CD4-positive, alpha-beta T cell treated with Interleukin-17A for 4 hours (primary cell): ENCODE measurements around the gene TSPAN5.
A peak's percentile ranks its signal among the peaks of the same experiment; 100 is the strongest.
"Not testable (repeated sequence)": the region's sequence is repeated elsewhere in the genome, so short reads cannot be mapped to it uniquely, and the experiment has no call there.

Experiments
- DNase-seq: peaks from one replicate; pipeline ENCODE4 v3.0.0-alpha.2; 2020; ENCODE audit warnings: mixed read lengths

The TSPAN5 gene

DNA sequence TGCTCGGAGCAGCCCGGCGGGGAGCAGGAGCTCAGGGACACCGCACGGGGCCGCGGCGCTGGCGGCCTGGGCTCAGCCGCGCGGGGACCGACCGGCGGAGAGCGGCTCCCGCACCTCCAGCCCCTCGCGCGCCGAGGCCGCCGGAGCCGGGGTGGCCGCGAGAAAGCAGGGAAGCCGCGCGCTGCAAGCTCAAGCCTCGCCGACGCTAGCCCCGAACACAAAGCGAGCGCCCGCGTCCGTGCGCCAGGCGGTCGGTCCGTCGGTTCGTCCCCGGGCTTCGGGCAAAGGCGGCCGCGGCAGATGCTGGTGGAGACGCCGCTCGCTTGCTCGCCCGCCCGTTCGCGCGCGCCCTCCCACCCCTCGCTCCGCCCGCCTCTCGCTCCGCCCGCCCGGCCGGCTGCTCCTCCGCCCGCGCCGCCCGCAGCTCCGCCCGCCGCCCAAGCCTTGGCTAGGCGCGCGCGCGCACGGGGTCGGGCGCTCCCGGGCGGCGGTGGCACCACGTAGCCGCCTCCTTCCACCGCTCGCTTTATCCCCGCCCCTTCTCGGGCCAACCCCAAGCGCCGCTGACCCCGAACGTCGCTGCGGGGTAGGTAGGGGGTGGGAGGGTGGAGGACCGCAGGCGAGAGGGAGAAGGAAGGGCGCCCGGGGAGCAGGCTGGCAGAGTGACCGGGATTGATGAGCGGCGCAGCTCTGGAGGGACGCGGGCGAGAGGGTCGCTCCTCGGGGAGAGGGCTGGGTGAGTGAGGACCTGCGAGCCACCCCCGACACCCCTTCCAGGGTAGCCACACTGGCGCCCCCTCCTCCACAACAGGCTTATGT is at the start of gene TSPAN5:
TSPAN5 (minus strand) TSS at position 325 of the 819 bp plus-strand sequence.
- peak; percentile 90 for DNase-seq

DNA sequence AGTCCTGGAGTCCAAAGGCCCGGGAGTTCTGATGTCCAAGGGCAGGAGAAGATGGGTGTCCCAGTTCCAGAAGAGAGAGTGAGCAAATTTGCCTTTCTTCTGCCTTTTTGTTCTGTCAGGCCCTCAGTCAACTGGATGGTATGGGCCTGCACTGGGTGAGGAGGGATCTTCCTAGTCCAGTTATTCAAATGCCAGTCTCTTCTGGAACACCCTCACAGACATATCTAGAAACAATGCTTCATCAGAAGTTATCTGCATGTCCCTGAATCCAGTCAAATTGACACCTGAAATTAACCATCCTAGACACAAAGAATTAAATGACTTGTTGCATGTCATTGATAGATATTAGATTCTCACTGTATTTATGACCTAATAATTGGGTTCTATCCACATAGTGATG is 48.5 kb upstream of the TSPAN5 start:
- DNase-seq: no peak

DNA sequence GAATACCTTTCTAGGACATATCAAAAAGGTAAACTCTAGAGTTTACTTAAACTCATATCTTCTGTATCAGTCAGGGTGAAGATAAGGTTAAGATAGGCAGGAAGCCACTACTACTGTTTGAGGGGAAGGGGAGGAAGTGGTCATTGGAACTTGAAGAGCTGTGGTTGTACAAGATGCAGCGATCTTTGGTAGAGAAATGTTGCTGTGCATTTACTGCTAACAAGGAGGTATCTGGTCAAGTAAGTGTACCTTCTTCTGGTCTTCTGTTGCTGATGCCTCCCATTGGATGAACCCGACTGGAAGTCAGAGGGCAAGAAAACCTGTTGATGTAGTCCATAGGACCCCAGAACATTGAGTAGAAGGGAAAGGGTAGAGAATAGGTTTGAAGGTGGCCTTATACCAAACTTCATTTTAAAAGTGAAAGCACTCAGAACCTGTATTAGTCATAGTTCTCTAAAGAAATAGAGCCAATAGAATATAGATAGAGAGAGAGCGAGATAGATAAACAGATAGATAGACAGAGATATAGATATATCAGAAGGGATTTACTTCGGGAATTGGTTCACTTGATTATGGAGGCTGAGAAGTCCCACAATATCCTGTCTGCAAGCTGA is 47.9 kb upstream of the TSPAN5 start:
- DNase-seq: peak; percentile 29

DNA sequence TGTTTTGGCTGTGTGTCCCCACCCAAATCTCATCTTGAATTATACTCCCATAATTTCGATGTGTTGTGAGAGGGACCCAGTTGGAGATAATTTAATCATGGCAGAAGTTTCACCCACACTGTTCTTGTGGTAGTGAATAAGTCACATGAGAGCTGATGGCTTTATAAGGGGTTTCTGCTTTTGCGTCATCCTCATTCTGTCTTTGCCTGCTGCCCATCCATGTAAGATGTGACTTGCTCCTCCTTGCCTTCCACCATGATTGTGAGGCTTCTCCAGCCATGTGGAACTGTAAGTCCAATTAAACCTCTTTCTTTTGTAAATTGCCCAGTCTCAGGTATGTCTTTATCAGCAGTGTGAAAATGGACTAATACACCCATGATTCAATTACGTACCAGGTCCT is 47.2 kb upstream of the TSPAN5 start:
- not testable (repeated sequence) for DNase-seq

- DNase-seq: no peak
Measured at GRCh38 chr4:98700656-98701055, 42.2 kb upstream of the TSPAN5 start.

GRCh38 chr4:98694076-98694475 is 35.7 kb upstream of the TSPAN5 start:
- no peak for DNase-seq

- no peak for DNase-seq
Measured at GRCh38 chr4:98692411-98692810, 34.0 kb upstream of the TSPAN5 start.

GRCh38 chr4:98691588-98691987 is 33.2 kb upstream of the TSPAN5 start:
- no peak for DNase-seq

GRCh38 chr4:98689507-98690174 is 31.2 kb upstream of the TSPAN5 start:
- DNase-seq: no peak

GRCh38 chr4:98688411-98689290 is 30.2 kb upstream of the TSPAN5 start:
- peak; percentile 31 for DNase-seq

DNA sequence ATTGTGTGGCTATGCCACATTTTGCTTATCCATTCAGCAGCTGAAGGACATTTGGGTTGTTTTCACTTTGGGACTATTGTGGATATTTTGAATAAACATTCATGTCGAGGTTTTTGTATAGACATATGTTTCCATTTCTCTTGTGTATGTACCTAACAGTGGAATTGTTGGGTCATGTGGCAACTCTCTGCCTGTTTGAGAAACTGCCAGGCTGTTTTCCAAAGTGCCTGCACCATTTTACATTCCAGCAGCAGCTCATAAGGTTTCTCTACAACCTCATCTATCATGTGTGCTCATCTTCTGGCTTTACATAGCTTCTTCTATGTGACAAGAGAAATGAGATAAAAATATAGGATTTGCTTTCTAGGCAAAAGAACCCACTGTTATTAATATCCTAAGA is 29.5 kb upstream of the TSPAN5 start:
- DNase-seq: no peak

DNA sequence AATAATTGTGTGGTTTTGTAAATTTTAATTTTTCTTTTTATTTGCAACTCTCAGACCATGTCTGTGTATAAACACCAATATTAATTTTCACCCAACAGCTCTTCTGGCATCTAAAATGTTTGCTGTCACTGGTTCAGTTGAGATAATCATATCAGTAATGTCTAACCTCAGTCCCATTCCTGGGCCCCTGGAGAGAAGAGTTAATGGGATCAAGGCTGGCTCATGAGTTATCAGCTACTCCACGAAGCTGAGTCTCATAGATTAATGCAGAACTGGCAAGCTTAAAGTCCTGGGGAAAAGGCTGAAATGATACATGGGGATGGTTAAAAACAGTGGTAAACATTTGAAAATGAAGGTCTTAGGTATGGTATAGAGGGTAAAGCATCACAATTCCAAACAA is 28.4 kb upstream of the TSPAN5 start:
- no peak for DNase-seq

DNA sequence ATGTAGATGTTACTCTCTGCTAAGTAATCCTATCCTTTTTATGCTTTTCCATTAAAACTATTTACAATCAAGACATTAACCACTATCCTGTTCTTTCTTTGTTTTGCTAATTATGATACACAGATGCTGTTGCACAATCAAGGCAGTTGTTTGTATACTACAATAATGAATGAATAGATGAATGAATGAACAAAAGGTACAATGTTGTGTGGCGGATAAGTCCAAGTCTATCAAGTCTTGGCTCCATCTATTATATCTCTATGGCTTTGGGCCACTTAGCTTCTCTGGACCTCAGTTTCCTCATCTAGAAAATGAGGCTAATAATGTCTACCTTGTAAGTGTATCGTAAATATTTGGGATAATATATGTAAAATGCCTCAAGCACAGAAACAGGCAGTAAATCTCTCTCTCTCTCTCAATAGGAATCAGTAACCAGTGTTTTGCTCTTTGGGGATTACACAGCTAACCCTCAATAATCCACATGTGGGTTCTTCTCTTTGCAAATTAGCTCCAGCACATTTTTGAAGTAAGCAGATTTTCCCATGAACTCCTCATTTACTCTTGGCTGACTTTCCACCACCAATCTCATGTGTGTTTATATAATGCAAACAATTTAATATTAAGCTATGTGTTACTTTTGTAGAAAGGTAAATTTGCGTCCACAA is 27.8 kb upstream of the TSPAN5 start:
- DNase-seq: no peak

- no peak for DNase-seq
Measured at GRCh38 chr4:98685225-98686042, 27.0 kb upstream of the TSPAN5 start.

- no peak for DNase-seq
Measured at GRCh38 chr4:98682719-98683118, 24.3 kb upstream of the TSPAN5 start.

GRCh38 chr4:98680806-98681205 is 22.4 kb upstream of the TSPAN5 start:
- no peak for DNase-seq

GRCh38 chr4:98679738-98680137 is 21.3 kb upstream of the TSPAN5 start:
- no peak for DNase-seq

GRCh38 chr4:98677799-98678198 is 19.4 kb upstream of the TSPAN5 start:
- no peak for DNase-seq

DNA sequence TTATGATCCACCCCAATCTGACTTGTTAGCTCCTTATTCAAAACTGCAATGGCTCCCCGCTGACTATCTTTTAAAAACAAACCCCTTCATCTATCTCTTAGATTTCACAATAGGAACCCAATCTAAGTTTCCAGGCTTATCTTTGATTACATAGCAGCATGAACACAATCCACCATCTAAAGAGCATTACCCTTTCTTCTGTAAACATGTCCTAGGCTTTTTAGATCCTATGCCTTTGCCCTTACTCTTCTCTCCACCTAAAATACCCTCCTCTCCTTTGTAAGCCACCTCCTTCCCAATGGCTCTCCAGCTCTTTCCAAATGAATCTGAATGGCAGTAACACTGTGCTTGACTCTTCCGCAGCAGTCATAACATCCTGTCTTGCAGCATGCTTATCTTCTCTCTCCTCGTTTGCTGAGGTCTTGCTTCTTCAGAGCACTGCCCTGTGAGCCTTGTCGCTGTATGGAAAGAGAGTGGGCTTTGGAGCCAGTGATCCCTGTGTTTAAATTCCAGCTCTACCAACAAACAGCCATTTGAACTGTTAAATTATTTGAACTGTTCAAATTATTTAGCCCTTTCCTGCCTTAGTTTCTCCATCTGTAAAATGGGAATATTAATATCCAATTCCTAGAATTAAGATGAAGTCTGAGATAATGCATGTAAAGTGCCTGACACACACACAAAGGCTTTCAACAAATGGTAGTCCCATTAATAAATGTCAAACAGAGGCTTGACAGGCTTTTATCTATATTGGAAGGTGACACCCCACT is 16.2 kb upstream of the TSPAN5 start:
- no peak for DNase-seq

DNA sequence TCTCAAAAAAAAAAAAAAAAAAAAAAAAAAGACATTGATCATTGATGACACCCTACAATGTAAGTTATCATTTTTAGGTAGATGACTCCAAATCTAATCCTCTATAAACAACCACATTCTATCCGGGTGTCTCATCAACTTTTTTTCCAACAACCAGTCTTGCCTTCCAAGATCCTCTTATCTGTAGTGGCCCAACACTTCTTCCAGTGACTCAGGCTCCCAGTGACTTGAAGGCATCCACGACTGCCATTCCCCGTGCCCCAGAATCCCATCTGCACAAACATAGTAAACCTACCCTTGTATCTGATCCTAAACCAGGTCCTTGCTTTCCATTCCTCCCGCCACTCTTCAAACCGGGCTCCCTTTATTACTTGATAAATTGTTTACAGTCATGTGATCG is 15.6 kb upstream of the TSPAN5 start:
- DNase-seq: no peak

DNA sequence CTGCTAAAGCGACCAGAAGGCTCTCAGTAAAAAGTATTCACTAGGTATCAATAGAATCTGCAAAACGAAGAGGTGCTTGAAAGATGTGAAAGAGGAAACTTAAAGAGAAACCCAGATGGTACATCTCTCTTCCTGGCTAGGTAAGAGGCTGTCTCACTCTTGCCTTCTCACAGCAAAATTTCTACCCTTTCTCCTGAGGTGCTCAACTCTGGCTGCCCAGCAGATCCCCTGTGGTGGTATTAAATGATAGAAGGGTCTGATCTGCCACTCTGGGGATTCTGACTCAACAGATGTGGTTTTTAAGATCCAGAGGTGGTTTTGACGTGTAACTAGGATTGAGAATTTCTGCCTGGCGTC is 14.9 kb upstream of the TSPAN5 start:
- DNase-seq: no peak
